ENCODE data around the gene ARHGEF37.

DNA sequence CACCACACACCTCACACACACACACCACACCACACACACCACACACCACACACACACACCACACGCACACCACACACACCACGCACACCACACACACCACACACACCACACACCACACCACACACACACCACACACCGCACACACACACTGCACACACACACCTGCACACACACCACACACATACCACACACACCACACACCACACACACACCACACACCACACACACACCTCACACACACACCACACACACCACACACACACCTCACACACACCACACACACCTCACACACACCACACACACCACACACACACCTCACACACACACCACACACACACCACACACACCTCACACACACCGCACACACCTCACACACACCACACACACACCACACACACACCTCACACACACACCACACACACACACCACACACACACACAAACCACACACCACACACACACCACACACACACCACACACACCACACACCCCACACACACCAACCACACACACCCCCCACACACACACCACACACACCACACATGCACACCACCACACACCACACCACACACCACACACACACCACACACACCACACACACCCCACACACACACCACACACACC, 73.7 kb downstream of the ARHGEF37 start:
- TF ChIP-seq, protein P1, sequence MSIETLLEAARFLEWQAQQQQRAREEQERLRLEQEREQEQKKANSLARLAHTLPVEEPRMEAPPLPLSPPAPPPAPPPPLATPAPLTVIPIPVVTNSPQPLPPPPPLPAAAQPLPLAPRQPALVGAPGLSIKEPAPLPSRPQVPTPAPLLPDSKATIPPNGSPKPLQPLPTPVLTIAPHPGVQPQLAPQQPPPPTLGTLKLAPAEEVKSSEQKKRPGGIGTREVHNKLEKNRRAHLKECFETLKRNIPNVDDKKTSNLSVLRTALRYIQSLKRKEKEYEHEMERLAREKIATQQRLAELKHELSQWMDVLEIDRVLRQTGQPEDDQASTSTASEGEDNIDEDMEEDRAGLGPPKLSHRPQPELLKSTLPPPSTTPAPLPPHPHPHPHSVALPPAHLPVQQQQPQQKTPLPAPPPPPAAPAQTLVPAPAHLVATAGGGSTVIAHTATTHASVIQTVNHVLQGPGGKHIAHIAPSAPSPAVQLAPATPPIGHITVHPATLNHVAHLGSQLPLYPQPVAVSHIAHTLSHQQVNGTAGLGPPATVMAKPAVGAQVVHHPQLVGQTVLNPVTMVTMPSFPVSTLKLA (conservative IDR thresholded peaks at IDR 0.05), result no peak
- TF ChIP-seq, protein P2, sequence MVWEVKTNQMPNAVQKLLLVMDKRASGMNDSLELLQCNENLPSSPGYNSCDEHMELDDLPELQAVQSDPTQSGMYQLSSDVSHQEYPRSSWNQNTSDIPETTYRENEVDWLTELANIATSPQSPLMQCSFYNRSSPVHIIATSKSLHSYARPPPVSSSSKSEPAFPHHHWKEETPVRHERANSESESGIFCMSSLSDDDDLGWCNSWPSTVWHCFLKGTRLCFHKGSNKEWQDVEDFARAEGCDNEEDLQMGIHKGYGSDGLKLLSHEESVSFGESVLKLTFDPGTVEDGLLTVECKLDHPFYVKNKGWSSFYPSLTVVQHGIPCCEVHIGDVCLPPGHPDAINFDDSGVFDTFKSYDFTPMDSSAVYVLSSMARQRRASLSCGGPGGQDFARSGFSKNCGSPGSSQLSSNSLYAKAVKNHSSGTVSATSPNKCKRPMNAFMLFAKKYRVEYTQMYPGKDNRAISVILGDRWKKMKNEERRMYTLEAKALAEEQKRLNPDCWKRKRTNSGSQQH (CRISPR knock-in tag; IDR thresholded peaks at IDR 0.05), result no peak
- TF ChIP-seq, protein P3, sequence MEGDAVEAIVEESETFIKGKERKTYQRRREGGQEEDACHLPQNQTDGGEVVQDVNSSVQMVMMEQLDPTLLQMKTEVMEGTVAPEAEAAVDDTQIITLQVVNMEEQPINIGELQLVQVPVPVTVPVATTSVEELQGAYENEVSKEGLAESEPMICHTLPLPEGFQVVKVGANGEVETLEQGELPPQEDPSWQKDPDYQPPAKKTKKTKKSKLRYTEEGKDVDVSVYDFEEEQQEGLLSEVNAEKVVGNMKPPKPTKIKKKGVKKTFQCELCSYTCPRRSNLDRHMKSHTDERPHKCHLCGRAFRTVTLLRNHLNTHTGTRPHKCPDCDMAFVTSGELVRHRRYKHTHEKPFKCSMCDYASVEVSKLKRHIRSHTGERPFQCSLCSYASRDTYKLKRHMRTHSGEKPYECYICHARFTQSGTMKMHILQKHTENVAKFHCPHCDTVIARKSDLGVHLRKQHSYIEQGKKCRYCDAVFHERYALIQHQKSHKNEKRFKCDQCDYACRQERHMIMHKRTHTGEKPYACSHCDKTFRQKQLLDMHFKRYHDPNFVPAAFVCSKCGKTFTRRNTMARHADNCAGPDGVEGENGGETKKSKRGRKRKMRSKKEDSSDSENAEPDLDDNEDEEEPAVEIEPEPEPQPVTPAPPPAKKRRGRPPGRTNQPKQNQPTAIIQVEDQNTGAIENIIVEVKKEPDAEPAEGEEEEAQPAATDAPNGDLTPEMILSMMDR (IDR thresholded peaks at IDR 0.05 in 2 of 3, conservative IDR thresholded peaks at IDR 0.05 in 1 of 3; ENCODE audit: insufficient read depth in 2 of 3, low read depth in 1 of 3, low read length in 3 of 3), result no peak
- TF ChIP-seq ZSCAN29 (IDR thresholded peaks at IDR 0.05) (no peak), CEBPB (tag; IDR thresholded peaks at IDR 0.05) (no peak), RBM22 (IDR thresholded peaks at IDR 0.05; ENCODE audit: low read depth, low read length, poor library complexity, severe bottlenecking) (no peak), HNRNPH1 (optimal IDR thresholded peaks at IDR 0.05; ENCODE audit: low read depth, low read length) (no peak), YY1 (IDR thresholded peaks at IDR 0.05; ENCODE audit: borderline replicate concordance in 1 of 3, control insufficient read depth in 1 of 3, extremely low read depth in 1 of 3, insufficient read depth in 3 of 3, insufficient read length in 1 of 3, insufficient replicate concordance in 2 of 3, low read depth in 1 of 3, low read length in 2 of 3) (no peak), RBM25 (IDR thresholded peaks at IDR 0.05; ENCODE audit: low read depth, low read length, severe bottlenecking) (no peak)

Measured in K562 (cell line).